GM23338 (cell line): ENCODE results near the gene TUB. TPM values are rescaled to one million over a fixed set of nuclear protein-coding genes. Genes with fewer than 3 reads are reported as not detected.

Experiments
- ATAC-seq: fragments of 200-7000 bp; cut with Tn5 transposase; 3 replicates; pipeline ENCODE4 v1.9.1; 2020
- DNase-seq: peaks from one replicate; pipeline ENCODE4 v3.0.0-alpha.2; 2015; ENCODE audit warnings: low spot score
- H2AFZ ChIP-seq: fragments of 200-600 bp; sonication (generic); 2 replicates; pipeline ENCODE4 v1.8.0; 2016; ENCODE audit warnings: antibody characterized with exemption, mild to moderate bottlenecking, moderate library complexity
- H3F3A ChIP-seq: fragments of 200-600 bp; sonication (generic); replicated peaks from 2 replicates; pipeline ENCODE4 v1.8.0; 2017; ENCODE audit warnings: antibody characterized with exemption, mixed run types, low read depth
- H3K27ac ChIP-seq: fragments of 200-600 bp; sonication (generic); 2 replicates; pipeline ENCODE4 v1.6.1; 2016; ENCODE audit warnings: low read depth
- H3K27me3 ChIP-seq: fragments of 200-600 bp; sonication (generic); 2 replicates; pipeline ENCODE4 v1.8.0; 2016; ENCODE audit warnings: mild to moderate bottlenecking, mixed run types, moderate library complexity; ENCODE audit not compliant: insufficient read depth
- H3K36me3 ChIP-seq: fragments of 200-600 bp; sonication (generic); 2 replicates; pipeline ENCODE4 v1.8.0; 2016; ENCODE audit warnings: mild to moderate bottlenecking; ENCODE audit not compliant: insufficient read depth
- H3K4me1 ChIP-seq: fragments of 200-600 bp; sonication (generic); 2 replicates; pipeline ENCODE4 v1.8.0; 2016; ENCODE audit warnings: mild to moderate bottlenecking, moderate library complexity; ENCODE audit not compliant: insufficient read depth
- H3K4me2 ChIP-seq: fragments of 200-600 bp; sonication (generic); 2 replicates; pipeline ENCODE4 v1.7.1; 2017; ENCODE audit warnings: mixed run types
- H3K4me3 ChIP-seq: fragments of 200-600 bp; sonication (generic); 2 replicates; pipeline ENCODE4 v1.6.1; 2016; ENCODE audit warnings: mixed run types
- H3K79me2 ChIP-seq: fragments of 200-600 bp; sonication (generic); replicated peaks from 2 replicates; pipeline ENCODE4 v1.8.0; 2017; ENCODE audit warnings: mild to moderate bottlenecking; ENCODE audit not compliant: insufficient read depth
- H3K9me2 ChIP-seq: fragments of 200-600 bp; sonication (generic); 2 replicates; pipeline ENCODE4 v1.8.0; 2017; ENCODE audit not compliant: insufficient read depth
- H4K20me1 ChIP-seq: fragments of 200-600 bp; sonication (generic); replicated peaks from 2 replicates; pipeline ENCODE4 v1.8.0; 2017; ENCODE audit warnings: mild to moderate bottlenecking; ENCODE audit not compliant: insufficient read depth
- H3K27ac Mint-ChIP-seq: 2 replicates; pipeline ENCODE4 v1.8.0; 2020; ENCODE audit warnings: inconsistent platforms, mild to moderate bottlenecking, moderate library complexity, mixed read lengths
- H3K27me3 Mint-ChIP-seq: 3 replicates; pipeline ENCODE4 v1.8.0; 2022; ENCODE audit warnings: low read depth, mild to moderate bottlenecking, moderate library complexity, mixed read lengths, inconsistent platforms; ENCODE audit not compliant: insufficient read depth, poor library complexity
- H3K36me3 Mint-ChIP-seq: 3 replicates; pipeline ENCODE4 v1.8.0; 2021; ENCODE audit warnings: low read depth, mild to moderate bottlenecking, inconsistent platforms, moderate library complexity, mixed read lengths
- H3K4me1 Mint-ChIP-seq: 3 replicates; pipeline ENCODE4 v1.8.0; 2020; ENCODE audit warnings: mild to moderate bottlenecking, inconsistent platforms, mixed read lengths
- H3K4me3 Mint-ChIP-seq: 3 replicates; pipeline ENCODE4 v1.8.0; 2021; ENCODE audit warnings: moderate library complexity, mild to moderate bottlenecking, inconsistent platforms, mixed read lengths
- H3K9me3 Mint-ChIP-seq: 3 replicates; pipeline ENCODE4 v1.8.0; 2020; ENCODE audit warnings: moderate library complexity, mild to moderate bottlenecking, inconsistent platforms, mixed read lengths
- CREB1 ChIP-seq: fragments of 250-450 bp; sonication (Bioruptor Pico); IDR thresholded peaks from 2 replicates; pipeline ENCODE4 v1.5.0; 2020; ENCODE audit warnings: low read depth, mild to moderate bottlenecking, moderate library complexity
- CTCF ChIP-seq, 2 experiments: fragments of 200-600 bp in 1 of 2; sonication (generic) in 1 of 2; conservative IDR thresholded peaks; 2 replicates each; pipeline versions ENCODE4 v1.5.1 to v1.6.1; 2016 to 2017; ENCODE audit warnings: antibody characterized with exemption in 2 of 2, low read depth in 2 of 2, mild to moderate bottlenecking in 2 of 2, moderate library complexity in 1 of 2
- ETS1 ChIP-seq: IDR thresholded peaks from 2 replicates; pipeline ENCODE4 v1.6.1; 2016; ENCODE audit warnings: antibody characterized with exemption
- EZH2 ChIP-seq: fragments of 200-600 bp; sonication (generic); IDR thresholded peaks from one replicate; pipeline ENCODE4 v1.8.0; 2017; ENCODE audit warnings: antibody characterized with exemption, mild to moderate bottlenecking, low read depth; ENCODE audit not compliant: unreplicated experiment
- EZH2phosphoT487 ChIP-seq: fragments of 200-600 bp; sonication (generic); IDR thresholded peaks from one replicate; pipeline ENCODE4 v1.8.1; 2018; ENCODE audit warnings: antibody characterized with exemption; ENCODE audit not compliant: unreplicated experiment
- JUNB ChIP-seq: IDR thresholded peaks from one replicate; pipeline ENCODE4 v1.6.1; 2016; ENCODE audit warnings: antibody characterized with exemption; ENCODE audit not compliant: unreplicated experiment
- NANOG ChIP-seq: IDR thresholded peaks from 2 replicates; pipeline ENCODE4 v1.6.1; 2016; ENCODE audit warnings: antibody characterized with exemption, borderline replicate concordance
- POLR2AphosphoS5 ChIP-seq: IDR thresholded peaks from 2 replicates; pipeline ENCODE4 v1.6.1; 2016; ENCODE audit warnings: antibody characterized with exemption, low read depth
- REST ChIP-seq: IDR thresholded peaks from one replicate; pipeline ENCODE4 v1.6.1; 2018; ENCODE audit warnings: antibody characterized with exemption; ENCODE audit not compliant: unreplicated experiment
- STAT1 ChIP-seq: IDR thresholded peaks from one replicate; pipeline ENCODE4 v1.6.1; 2016; ENCODE audit warnings: antibody characterized with exemption; ENCODE audit not compliant: unreplicated experiment
- ZNF114 ChIP-seq: fragments of 250-450 bp; sonication (Bioruptor Pico); IDR thresholded peaks from 2 replicates; pipeline ENCODE4 v1.5.0; 2020; ENCODE audit warnings: mild to moderate bottlenecking, moderate library complexity
- ZNF331 ChIP-seq: fragments of 250-450 bp; sonication (Bioruptor Pico); IDR thresholded peaks from 2 replicates; pipeline ENCODE4 v1.5.0; 2020; ENCODE audit warnings: low read depth, mild to moderate bottlenecking, moderate library complexity
- ZNF462 ChIP-seq: fragments of 250-450 bp; sonication (Bioruptor Pico); IDR thresholded peaks from 2 replicates; pipeline ENCODE4 v1.5.0; 2020; ENCODE audit warnings: mild to moderate bottlenecking, moderate library complexity
- polyA plus RNA-seq: library from polyadenylated mRNA; unstranded; fragments of >200 nt; fragmentation: Nextera tagmentation; extraction: Ambion mirVana; gene quantifications from 2 replicates; pipeline ENCODE4 v1.2.1, GENCODE V29; 2016
- total RNA-seq: library from RNA; depleted of rRNA; stranded (reverse); fragments of >200 nt; shearing (Covaris generic); gene quantifications from 2 replicates; pipeline ENCODE4 v1.2.3, GENCODE V29; 2014

The TUB gene
- total and polyA plus RNA-seq, 2 experiments from 2014 or later: 5.5 to 30.4 TPM

GRCh38 chr11:8075119-8075726 lies 5.8 kb upstream of the TUB start:
- no peaks in the 10 kb centered on the region for H3K79me2 ChIP-seq
- Mint-ChIP-seq H3K27me3 (peaks cover 14% of the 10 kb centered on the region), H3K4me1 (peaks cover 30% of the 10 kb centered on the region), H3K9me3 (no peaks in the 10 kb centered on the region), H3K4me3 (no peak overlapping the region), H3K27ac (no peak overlapping the region), H3K36me3 (no peaks in the 10 kb centered on the region)
- no peak overlapping the region for H2AFZ ChIP-seq
- H3K36me3 ChIP-seq: no peaks in the 10 kb centered on the region
- ATAC-seq (no peak), DNase-seq (no peak)
- H3F3A ChIP-seq: no peaks in the 10 kb centered on the region
- H3K4me3 ChIP-seq: no peak overlapping the region
- peaks cover 14% of the 10 kb centered on the region for H3K27me3 ChIP-seq
- no peaks in the 10 kb centered on the region for H4K20me1 ChIP-seq
- no peak overlapping the region for H3K4me2 ChIP-seq
- no peak overlapping the region for H3K27ac ChIP-seq
- H3K4me1 ChIP-seq: peaks cover 24% of the 10 kb centered on the region
- no peaks in the 10 kb centered on the region for H3K9me2 ChIP-seq
- TF ChIP-seq ZNF331 (no peak), EZH2phosphoT487 (no peak), NANOG (no peak), STAT1 (no peak), REST (no peak), ZNF462 (CRISPR knock-in tag) (no peak), ETS1 (no peak), JUNB (no peak), EZH2 (no peak), POLR2AphosphoS5 (no peak), CREB1 (CRISPR knock-in tag) (no peak), CTCF (conservative IDR thresholded peaks at IDR 0.05; ENCODE audit: low read depth in 2 of 2) (no peak), ZNF114 (CRISPR knock-in tag) (no peak)
